NOMO-1 treated with DMSO at 0.1 percent for 48 hours (cell line): ENCODE measurements around the gene TULP4.
"Not testable (repeated sequence)": the region's sequence is repeated elsewhere in the genome, so short reads cannot be mapped to it uniquely, and the experiment has no call there.

Experiments
- DNase-seq: peaks from one replicate; lab custom pipeline; 2025; ENCODE audit not compliant: unreplicated experiment; lab: John Stamatoyannopoulos, UW

The TULP4 gene

DNA sequence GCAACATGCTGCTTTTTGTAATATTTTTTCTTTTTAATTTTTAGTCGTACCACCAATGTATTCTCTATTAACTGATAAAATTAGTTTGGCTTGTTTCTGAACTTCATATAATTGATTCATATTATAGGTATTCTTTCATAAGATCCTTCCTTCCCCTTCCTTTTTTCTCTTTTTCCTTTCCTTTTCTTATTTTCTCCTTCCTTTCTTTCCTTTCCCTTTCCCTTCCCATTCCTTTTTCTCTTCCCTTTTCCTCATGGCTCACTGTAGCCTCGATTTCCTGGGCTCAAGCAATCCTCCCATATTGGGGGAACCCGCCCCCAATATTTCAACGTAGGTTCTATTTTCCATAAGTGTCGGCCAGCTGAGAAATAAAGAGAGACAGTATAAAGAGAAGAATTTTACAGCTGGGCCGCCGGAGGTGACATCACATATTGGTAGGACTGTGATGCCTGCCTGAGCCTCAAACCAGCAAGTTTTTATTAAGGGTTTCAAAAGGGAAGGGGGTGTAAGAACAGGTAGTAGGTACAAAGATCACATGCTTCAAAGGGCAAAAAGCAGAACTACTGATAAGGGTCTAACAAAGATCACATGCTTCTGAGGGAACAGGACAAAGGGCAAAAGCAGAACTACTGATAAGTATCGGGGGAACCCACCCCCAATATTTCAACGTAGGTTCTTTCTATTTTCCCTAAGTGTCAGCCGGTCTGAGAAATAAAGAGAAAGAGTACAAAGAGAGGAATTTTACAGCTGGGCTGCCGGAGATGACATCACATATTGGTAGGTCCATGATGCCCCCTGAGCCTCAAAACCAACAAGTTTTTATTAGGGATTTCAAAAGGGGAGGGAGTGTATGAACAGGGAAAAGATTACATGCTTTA is 16.1 kb upstream of the TULP4 start:
- DNase-seq = not testable (repeated sequence)

DNA sequence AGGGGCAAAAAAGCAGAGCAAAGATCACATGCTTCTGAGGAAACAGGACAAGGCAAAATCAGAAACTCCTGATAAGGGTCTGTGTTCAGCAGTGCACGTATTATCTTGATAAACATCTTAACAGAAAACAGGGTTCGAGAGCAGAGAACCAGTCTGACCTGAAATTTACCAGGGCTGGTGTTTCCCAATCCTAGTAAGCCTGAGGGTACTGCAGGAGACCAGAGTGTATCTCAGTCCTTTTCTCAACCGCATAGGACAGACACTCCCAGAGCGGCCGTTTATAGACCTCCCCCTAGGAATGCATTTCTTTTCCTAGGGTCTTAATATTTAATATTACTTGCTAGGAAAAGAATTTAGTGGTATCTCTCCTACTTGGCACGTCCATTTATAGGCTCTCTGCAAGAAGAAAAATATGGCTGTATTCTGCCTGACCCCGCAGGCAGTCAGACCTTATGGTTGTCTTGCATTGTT is 15.4 kb upstream of the TULP4 start:
- DNase-seq = not testable (repeated sequence)

DNA sequence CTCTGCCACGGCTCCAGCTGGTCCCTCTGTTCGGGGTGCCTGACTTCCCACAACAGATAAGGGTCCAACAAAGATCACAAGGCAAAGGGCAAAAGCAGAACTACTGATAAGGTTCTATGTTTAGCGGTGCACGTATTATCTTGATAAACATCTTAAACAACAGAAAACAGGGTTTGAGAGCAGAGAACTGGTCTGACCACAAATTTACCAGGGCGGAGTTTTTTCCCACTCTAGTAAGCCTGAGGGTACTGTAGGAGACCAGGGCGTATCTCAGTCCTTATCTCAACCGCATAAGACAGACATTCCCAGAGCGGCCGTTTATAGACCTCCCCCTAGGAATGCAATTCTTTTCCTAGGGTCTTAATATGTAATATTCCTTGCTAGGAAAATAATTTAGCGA is 14.6 kb upstream of the TULP4 start:
- DNase-seq = not testable (repeated sequence)

DNA sequence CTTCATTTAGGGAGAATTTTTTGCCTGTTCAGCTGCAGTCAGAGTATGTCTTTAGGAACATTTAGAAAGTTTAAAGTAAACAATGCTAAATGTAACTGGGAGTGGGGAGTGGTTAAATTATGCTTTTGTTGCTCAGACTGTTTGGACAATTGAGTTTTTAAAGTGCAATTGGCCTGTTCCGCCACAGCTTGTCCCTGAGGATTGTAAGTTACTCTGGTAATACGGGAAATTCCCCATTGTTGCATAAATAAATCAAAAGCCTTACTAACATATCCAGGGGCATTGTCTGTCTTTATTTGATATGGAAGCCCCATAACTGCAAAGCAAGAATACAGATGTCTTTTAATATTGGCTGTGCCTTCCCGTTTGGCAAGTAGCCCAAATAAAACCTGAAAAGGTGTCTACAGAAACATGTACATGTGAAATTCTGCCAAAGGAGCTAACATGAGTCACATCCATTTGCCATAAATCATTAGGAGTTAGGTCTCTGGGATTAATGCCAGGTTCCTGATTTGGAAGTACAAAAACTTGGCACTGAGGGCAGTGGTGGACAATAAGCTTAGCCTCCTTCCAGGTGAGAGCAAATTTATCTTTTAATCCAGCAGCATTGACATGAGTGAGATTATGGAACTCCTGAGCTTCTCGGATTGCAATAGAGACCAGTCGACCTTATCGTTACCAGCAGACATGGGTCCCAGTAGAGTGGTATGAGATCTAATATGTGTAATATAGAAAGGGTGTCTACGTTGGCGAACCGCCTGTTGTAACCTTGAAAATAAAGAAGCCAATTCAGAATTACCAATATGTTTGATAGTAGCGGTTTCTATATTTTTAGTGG is 11.7 kb upstream of the TULP4 start:
- not testable (repeated sequence) for DNase-seq

DNA sequence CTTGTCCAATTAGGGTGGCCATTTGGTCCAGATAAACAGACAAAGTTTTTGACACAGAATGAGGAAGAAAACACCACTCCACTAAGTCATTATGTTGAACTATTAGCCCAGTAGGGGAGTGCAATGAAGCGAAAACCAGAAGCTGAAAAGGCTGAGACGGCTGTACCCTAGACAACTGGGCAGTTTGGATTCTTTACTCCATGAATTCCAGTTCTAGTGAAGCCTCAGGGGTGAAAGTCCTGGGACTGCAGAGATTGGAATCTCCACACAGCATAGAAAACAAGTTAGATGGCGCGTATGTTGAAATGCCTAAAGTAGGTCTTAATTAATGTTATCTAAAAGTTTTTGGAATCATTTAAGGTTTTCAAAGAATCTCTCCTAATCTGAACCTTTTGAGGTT is 10.7 kb upstream of the TULP4 start:
- DNase-seq = not testable (repeated sequence)

DNA sequence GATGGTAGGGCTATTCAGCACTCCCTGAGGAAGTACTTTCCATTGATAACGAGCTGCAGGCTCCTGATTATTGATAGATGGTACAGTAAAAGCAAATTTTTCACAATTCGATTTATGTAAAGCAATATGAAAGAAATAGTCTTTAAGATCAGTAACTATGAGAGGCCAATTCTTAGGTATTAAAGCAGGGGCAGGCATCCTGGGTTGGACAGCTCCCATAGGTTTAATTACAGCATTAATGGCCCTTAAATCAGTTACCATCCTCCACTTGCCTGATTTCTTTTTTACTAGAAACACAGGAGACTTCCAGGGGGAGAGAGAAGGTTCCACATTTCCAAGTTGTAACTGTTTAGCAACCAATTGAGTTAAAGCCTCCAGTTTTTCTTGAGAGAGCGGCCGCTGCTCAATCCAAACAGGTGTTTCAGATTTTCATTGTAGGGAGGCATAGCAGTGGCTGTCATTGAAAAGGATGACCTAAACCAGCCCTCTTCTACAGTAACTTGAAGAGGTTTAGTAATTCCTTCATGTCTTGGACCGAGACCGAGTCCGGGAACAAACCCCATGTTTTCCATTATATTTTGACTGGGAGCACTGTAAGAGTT is 10.0 kb upstream of the TULP4 start:
- DNase-seq = not testable (repeated sequence)

DNA sequence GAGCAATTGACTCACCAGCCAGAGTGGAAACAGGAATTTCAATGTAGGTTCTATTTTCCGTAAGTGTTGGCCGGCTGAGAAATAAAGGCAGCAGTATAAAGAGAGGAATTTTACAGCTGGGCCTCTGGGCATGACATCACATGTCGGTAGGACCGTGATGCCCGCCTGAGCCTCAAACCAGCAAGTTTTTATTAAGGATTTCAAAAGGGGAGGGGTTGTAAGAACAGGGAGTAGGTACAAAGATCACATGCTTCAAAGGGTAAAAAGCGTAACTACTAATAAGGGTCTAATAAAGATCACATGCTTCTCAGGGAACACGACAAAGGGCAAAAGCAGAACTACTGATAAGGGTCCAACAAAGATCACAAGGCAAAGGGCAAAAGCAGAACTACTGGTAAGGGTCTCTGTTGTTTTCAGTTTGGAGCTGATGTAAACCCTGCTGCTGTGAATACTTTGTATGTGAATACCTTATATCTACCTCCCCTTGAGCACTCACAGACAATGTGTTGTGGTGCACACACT is 9.0 kb upstream of the TULP4 start:
- no peak for DNase-seq

DNA sequence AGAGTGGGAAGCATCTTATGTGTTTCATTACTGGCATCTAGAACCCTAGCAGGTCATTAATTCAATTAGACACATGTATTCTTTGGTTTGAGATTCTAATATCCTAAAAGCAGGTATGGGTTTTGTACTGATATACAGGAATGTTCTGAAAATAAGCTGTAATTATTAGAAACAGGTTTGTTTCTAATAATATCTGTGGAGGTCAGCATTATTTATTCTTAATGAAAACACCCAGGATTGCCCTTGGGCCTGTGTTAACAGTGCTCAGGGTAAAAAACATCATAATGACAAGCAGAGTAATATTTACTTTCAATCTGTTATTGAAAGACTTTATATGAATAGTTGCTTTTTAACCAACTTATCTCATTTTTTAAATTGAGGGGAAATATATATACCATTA is 8.0 kb upstream of the TULP4 start:
- DNase-seq = no peak

DNA sequence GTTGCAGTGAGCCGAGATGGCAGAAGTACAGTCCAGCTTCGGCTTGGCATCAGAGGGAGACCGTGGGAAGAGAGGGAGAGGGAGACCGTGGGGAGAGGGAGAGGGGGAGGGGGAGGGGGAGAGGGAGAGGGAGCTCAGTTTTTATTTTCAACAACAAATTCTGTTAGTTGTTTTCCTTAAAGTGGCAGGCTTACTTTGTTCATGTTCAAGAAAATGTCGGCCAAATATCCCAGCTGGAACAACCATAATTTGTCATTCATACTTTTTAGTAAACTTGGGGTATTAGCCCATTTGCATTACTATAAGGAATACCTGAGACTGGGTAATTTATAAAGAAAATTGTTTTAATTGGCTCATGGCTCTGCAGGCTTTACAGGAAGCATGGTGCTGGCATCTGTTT is 2.5 kb upstream of the TULP4 start:
- no peak for DNase-seq

DNA sequence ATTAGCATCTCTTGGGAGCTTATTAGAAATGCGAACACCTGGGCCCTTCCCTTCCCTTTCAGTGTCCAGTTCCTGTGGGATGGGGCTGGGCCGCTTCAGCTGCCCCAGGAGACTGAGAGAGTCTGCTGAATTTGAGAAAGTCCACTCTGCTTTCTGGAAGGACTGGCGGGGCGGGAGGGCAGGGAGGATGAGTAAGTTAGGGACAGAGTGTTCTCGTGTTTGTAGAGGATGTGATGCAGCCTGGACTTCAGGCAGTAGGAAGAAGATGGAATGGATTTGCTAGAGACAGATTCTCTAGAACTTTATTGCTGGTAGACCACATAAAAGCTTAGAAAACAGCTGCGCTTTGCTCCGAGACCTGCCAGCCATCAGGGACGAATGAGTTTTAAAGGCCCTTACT is 1.1 kb upstream of the TULP4 start:
- no peak for DNase-seq

DNA sequence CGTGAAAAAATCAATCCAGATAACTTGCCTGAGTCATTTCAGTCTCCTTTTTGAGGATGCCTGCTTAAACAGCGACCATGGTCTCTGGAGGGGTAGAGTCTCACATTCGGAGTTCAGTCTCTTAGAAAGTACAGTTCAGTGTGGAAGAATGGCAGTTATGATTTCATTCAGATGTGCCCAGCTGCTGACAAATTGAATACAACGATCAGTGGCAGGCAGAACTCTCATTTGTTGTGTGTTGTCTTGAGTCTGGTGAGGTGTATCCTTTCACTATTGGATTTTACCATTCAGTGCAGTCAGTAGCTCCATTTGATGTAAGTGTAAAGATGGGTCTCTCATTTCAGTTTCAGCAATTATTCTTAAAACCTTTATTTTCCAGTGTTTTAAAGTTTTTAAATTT is 639 bp upstream of the TULP4 start:
- DNase-seq = no peak

DNA sequence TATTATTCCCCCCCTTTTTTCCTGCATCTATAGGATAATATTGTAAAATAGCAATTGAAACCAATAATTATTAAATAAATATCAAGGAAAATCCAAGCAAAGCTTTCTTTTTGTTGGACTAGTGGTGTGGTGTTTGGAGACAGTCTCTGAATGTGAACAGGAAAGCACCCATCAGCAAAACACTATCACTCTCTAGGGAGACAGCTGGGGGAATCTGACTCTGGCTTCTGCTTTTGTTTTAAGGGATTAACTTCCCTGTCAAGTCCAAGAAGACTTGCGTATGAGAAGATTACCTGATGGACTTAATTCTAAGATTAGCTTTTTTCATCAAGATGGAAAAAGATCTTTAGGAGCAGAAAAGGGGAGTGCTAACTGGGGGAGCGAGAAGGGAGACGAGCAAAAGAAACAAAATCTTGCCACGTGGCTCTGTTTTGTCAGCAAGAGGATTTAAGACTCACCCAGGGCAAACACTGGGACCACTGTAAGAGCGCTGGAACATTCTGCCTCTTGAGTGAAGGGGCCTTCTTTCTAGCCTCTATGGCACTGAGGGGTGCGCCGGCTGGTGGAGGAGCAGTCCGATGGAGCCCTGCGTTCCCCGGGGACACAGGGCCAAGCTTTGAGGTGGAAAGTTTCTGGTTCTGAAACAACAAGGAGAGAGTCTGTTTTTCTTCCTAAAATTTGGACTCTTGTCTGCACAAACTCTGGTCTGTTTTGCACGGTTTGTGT is 570 bp downstream of the TULP4 start:
- no peak for DNase-seq

DNA sequence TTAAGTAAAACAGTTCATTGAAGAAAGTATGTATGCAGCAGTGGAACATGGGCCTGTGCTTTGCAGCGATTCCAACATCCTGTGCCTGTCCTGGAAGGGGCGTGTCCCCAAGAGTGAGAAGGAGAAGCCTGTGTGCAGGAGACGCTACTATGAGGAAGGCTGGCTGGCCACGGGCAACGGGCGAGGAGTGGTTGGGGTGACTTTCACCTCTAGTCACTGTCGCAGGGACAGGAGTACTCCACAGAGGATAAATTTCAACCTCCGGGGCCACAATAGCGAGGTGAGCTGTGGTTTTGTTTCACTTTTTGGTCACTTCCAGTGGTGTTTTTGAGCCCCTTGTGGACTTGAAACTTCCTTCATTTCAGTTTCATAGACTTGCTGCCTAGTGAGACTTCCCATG is 1.7 kb downstream of the TULP4 start:
- DNase-seq = peak; percentile 71

DNA sequence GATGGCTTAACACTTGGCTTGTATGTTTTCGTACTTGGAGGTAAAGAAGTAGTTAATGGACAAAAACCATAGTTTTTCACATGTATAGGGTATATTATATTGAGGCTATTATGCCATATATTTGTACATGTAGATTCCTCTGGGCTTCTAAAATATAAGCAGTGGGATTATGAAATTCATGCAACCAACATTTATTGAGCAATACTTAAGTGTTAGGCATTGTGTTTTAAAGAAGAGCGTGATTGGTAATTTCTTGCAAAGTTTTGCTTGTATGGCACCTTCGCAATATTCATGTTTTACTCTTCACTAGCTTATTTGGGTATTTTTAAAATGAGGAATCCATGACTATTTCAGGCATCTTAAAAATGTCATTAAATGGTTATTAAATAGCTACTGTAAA is 2.5 kb downstream of the TULP4 start:
- peak; percentile 64 for DNase-seq

DNA sequence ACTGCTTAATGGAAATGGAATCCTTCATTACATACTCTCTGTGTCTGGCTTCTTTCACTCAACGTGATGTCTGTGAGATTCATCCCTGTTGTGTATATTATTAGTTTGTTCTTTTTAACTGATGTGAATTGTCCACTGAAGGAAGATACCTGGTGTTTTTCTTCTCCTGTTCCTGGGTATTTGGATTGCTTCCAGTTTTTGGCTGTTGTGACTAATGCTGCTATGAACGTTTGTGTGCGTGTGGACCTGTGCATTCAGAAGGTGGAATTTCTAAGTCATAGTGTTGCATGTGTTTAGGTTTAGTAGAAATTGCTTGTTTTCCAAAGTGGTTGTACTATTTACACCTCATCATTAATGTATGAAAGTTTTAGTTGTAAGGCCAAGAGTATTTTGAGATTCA is 3.8 kb downstream of the TULP4 start:
- no peak for DNase-seq

DNA sequence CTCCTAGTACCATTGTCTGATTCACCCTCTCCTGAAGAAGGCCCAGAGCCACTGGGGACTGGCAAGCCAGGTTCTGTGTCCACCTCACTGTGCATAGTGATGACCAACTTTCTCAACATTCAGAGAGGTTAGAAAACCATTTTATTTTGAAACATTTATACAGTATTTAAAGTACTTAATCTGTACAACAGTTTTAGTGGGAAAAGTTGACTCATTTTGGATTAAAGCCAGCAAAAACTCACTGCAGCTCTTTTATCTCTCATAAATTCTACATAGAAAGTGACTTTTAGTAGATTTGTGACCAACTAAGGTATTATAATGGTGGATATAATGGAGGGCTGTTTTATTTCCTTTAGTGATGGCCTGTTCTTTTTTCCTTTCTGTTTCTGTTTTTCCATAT is 9.7 kb downstream of the TULP4 start:
- DNase-seq = no peak

DNA sequence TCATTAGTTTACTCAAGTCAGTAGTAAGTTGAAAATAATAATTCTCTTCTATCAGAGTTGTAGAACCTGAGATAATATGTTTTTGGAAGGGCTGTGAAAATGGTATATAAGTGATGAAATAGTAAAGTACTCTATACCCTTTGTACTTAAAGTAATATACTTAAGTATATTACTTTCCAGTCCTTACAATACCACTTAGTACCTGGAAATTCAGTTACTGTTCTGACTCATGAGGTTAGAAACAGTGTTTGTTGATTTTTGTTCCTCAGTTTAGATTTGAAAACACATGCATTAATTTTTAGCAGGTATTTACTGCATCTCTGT is 10.1 kb downstream of the TULP4 start:
- no peak for DNase-seq

DNA sequence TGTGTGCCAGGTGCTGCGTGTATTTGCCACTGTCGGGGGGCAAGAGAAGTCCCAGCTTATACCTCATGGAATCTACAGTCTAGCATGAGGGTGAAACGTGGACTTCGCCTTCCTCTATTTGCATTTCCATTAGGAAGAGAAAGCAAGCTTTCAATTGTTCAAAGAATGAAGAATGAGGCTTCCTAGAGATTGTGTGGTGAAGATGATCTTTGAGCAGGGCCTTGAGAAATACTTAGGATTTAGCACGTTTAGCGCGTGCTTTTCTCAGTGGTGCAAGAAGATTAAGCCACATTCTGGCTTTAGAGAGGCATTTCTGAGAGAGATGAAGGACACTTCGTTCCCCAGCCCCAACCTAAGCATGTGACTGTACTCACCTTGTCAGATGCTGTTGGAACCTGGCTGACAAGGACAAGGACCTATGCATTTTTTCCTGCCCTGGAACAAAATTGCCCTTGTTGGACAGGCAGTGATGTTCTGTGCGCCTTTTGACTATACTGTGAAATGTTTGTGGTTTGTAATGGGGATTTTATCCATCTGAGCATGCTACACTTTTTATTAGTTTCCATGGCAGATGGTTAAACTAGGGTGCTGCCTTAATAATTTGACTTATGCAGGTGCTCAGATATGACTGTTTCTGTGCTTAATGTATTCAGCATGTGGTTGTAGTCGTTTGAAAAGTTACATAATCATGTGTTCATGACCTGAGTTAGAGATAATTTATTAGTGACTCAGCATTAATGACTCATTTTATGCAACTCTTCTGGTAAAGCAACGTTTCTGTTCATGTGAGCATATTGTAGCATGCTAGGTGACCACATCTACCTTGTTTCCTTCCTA is 10.7 kb downstream of the TULP4 start:
- DNase-seq = peak; percentile 50

DNA sequence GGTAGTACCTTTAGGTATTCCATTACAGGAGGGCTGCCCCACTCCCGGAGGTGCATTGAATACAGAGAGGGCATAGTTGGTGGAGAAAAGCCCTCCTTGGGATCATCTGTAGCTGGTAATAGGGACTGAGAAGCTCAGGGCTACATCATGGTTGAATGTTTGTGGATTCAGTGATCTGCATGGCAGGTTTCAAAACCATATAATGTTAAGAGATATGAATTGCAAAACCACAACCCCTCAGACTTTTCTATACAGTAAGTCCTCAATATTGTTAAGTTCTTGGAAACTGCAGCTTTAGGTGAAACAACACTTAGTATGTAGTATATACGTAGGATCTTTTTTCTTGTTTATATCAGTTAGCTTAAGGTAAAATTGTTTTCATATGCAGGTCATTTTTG is 11.3 kb downstream of the TULP4 start:
- no peak for DNase-seq

DNA sequence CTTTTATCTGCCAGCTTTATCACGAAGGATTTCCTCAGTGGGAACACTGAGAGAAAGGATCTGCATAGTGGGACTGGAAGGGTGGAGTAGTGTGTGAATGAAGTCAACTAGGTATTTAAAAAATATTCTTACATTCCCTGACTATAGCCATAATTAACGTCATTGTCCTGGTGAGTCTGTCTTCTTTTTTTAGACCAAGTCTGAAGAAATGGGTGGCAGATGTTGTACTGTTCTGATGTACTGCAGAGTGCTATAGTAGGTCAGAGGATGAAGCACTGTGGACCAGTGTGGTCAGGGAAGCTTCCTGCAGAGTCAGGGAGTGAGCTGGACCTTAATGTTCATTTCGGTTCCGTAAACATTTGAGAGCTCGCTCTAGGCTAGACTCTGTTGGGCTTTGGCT is 11.9 kb downstream of the TULP4 start:
- DNase-seq = no peak
